Heart left ventricle (tissue), 13 donors: Measurements from ENCODE around the gene SETD2.

Experiments
- POLR2A ChIP-seq, 2 donors: fragments of 450-650 bp; IDR thresholded peaks; one replicate each; pipeline ENCODE4 v1.6.1; 2017; ENCODE audit warnings: antibody characterized with exemption in 2 of 2, mild to moderate bottlenecking in 2 of 2, moderate library complexity in 2 of 2
- TF ChIP-seq, protein P1 (sequence below), 12 donors: fragments of 200-600 bp; sonication (generic) in 4 of 12; IDR thresholded peaks; one replicate each; pipeline versions ENCODE4 v1.5.0 to v1.8.0; 2018 to 2022; ENCODE audit warnings: antibody characterized with exemption in 12 of 12, mild to moderate bottlenecking in 5 of 12
- donor health status: ischemic (EF 13 %, LVEDD 7.1; RV severe dilation, severe dysfunction).
- donor health status: DM: no; HTN: yes; CAD: no.
- donor health status: DM: no; HTN: no; CAD: no.
- donor health status: ischemic (EF 25% LVEDD 6.9; RV normal size, moderate dysfunction).
- donor health status: ischemic (EF 25% LVEDD 5.7; RV mildly dilated, moderate dysfunction).
- donor health status: ischemic (EF 35%, LVEDD 5.7; RV mildly dilated, moderate dysfunction).
- donor health status: nonischemic (EF 11% LVEDD 7.7; RV severe dilation, severe dysfunction).
- donor health status: DM: yes; HTN: yes; CAD: no.
- donor health status: PGD.
- donor health status: ischemic (EF 29% LVEDD 5.4; RV normal size, mild dysfunction).
- donor health status: nonischemic (EF 23%, LVEDD 6.1; RV moderate dilation, normal function).

DNA sequence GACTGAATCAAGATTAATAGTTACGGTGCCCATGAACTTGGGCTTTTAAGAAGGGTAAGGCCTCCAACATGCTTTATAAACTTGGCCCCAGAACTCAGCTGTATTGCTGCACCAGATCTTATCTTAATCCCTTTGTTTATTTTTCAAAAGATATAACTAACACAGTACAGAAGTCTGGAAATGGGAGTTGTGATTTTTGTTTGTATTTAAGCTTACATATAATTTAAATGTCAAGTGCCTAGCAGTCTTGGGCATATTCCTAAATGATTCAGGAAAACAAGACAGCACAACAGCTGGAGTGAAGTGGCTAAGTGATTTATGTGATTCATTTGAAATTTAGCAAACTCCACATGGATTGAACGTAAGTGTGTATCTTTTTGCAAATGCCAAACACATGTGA, 128.3 kb downstream of the SETD2 start:
- TF ChIP-seq, protein P1, sequence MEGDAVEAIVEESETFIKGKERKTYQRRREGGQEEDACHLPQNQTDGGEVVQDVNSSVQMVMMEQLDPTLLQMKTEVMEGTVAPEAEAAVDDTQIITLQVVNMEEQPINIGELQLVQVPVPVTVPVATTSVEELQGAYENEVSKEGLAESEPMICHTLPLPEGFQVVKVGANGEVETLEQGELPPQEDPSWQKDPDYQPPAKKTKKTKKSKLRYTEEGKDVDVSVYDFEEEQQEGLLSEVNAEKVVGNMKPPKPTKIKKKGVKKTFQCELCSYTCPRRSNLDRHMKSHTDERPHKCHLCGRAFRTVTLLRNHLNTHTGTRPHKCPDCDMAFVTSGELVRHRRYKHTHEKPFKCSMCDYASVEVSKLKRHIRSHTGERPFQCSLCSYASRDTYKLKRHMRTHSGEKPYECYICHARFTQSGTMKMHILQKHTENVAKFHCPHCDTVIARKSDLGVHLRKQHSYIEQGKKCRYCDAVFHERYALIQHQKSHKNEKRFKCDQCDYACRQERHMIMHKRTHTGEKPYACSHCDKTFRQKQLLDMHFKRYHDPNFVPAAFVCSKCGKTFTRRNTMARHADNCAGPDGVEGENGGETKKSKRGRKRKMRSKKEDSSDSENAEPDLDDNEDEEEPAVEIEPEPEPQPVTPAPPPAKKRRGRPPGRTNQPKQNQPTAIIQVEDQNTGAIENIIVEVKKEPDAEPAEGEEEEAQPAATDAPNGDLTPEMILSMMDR (IDR thresholded peaks at IDR 0.05), result no peak
- TF ChIP-seq POLR2A (IDR thresholded peaks at IDR 0.05), result no peak
